Right forelimb (tissue), 1 donor: ENCODE results near the gene TECPR2.
"Not testable (repeated sequence)": the region's sequence is repeated elsewhere in the genome, so short reads cannot be mapped to it uniquely, and the experiment has no call there.

ENCODE experiments used
- DNase-seq: peaks from one replicate; pipeline ENCODE4 v3.0.0-alpha.2; 2018

The TECPR2 gene

DNA sequence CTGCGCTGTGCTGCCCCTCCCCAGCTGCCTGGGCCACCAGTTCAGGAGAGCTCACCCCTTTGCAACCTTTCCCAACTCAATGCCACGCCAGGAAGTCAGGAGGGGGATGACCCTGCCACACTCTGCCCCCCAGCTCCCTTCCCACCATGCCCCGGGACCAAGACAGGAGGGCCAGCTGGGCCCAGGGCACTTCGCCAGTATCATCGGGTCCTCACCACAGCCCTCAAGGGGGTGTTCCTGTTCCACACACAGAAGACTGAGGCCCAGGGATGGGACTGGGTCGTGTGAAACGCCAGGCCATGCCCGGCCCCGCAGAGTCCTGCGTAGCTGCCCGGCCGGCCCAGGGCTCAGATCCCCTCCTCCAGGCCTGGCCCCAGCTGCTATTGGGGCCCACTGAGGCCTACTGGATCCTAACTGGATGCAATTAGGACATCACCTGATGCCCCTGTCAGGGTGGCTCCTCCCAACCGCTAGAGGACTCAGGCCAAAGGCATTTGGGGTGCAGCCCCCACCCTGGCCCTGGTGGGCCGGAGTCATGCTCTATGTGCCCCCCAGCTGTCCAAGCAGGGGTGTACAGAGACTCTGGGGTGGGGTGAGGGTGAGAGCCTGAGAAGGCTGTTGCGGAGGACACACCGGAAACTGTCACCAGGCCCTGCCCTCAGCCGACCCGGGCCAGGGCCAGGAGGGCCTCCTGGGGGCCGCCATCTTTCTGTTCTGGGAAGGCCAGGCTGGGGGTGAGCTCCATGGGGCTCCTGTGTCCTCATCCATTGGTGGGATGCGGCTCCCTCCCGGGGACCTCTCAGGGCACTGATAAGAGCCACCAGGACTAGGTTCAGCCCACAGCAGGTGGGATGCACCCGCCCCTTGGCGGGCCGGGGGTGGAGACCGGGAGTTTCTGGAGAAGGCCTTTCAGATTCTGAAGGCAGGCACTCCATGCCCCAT, 176.1 kb downstream of the TECPR2 start:
- no peak for DNase-seq

DNA sequence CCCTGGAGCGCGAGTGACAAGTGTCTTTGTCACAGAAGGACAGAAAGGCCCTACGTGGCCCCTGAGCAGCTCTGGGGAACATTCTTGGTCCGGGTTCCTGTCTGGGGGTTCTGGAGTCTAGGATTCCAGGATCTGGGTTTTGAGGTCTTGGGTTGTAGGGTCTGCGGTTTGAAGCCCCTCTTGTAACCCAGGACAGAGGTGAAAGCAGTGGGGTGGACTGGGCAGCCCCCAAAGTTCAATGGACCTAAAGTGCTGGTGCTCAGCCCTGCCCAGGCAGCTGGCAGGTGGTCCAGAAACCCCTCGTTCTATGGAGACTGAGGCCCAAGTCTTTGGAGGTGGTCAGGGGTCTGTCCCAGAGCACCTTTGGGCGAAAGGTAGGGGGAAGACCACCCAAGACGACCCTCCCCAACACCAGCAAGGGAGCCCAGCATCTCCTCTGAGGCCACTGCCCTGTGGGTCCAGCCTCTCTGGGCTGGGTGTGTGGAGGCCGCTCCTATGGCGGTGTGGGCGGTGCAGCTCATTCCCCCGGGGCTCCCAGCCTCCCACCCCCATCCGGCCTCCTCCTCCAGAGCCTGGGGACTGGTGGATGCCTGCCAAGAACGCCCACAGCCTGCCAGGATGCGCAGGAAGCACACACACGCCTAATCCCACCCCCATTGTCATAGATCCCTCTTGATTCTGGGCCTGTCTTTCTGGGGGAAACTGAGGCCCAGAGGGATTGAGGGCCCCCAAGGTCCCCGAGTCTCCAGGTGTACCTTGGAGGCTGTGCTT, 177.0 kb downstream of the TECPR2 start:
- DNase-seq, result peak; percentile 86

DNA sequence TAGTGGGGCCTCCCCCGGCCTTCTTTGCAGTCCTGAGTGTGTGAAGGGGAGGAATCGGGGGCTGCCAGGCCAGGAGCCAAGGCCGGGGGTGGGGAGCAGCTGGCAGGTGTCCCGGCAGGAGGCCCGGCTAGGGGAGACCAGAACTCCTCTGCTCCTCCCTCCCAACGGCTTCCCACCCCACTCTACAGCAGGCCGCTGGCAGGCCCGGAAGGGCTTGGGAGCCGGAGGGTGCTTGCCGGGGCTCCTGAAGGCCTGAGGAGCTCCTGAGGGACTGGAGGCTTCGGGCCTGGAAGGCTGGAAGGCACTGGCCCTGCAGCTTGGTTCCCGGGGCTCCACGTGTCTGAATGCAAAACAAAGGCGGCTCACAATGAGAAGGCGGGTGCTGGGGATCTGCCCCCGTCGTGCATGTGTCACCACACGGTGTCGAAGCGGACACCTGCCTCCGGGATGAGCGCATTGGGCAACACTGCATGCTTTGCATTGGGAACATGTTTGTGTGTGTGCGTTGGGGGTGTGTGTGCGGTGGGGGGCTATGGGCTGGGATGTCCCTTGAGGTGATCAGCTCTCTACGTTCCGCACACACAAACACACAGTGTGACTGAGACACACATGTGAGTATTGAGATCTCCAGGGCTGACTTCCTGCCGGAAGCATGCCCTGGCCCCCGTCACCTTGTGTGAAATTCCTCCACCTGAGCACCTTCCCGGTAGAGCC, 177.7 kb downstream of the TECPR2 start:
- DNase-seq, result peak; percentile 91

DNA sequence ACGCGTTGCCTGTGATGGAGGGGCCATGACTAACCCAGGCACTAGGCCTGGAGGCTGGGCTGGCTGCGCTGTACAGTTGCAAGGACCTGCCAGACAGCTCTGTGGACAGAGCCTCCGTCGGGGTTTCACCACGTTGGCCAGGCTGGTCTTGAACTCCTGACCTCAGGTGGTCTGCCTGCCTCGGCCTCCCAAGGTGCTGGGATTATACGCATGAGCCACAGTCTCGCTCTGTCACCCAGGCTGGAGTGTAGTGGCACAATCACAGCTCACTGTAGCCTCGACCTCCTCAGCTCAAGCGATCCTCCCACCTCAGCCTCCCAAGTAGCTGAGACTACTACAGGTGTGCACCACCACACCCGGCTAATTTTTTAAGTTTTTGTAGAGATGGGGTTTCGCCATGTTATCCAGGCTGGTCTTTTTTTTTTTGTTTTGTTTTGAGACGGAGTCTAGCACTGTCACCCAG, 178.3 kb downstream of the TECPR2 start:
- not testable (repeated sequence) for DNase-seq

DNA sequence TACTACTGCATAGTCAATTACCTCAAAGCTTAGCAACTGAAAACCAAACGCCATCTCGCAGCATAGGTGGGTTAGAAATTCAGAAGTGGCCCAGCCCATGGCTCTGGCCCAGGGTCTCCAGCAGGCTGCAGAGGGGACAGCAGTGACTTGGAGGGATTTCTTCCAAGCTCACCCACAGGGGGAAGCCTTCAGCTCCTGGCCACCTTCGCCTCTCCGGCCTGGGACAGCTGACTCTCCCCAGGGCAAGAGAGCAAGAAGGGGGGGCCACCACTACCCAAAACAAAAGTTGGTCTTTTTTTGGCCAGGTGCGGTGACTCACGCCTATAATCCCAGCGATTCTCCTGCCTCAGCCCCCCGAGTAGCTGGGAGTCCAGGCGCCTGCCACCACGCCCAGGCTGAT, 179.0 kb downstream of the TECPR2 start:
- no peak for DNase-seq

DNA sequence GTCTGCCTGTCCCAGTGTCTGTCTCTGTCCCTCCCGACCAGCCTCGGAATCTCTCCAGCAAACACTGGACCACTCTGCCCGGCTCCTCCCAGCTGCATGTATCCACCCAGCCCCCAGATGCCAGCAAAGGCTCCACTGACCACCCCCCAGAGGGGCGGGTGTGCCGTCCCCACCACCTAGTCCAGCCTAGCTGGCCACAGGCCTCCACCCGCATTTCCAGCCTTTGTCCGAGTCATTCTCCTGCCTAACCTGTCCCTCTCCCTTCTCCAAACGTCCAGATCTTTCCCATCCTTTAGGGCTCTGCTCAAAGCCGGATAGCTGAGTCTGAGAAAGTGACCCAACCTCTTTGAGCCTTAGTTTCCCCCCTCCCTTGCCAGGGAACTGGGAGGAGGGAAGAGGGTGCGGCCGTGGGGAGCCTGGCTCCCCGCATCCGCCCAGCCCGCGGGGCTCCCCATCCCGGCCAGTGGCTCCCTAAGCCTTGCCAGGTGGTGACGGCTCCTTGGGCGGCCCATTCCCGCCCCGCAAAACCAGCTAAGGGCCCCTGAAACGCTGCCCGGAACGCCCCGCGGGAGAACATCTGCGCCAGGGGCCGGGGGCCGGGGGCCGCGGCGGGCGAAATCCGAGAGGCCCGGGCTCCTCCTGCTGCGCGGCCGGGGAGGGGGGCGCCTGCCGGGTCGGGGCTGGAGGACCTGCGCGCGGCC, 181.5 kb downstream of the TECPR2 start:
- peak; percentile 86 for DNase-seq

DNA sequence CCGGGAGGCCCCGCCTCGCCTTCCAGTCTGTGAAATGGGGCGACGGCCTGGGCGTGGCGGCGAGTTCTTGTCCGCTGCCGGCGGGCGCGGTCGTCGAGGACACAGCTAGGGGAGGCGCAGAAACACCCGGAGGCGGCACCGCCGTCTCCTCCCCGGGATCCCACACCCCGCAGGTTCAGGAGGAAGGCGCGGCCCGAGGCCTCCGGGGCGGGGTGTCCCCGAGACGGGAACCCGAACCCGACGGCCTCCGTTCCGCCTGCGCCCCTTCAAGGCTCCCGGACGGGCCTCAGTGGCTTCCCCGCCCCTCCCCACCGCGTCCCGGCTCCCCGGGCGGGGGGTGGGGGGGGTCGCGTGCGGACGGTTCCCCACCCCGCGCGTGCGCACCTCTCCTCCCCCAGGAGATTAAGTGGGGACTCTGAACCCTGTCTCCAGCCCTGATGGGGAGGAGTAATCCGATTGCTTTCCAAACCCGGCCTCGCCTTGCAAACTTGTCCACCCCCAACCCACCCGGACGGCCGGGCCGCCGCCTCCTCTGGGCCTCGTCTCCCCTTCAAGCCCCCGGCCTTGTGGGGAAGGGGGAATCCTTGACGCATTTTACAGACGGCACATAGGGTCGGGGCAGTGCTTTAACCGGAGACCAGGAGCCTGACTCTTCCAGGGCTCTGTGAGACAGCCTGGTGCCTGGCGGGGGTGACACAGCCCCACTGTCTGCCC, 182.2 kb downstream of the TECPR2 start:
- no peak for DNase-seq

DNA sequence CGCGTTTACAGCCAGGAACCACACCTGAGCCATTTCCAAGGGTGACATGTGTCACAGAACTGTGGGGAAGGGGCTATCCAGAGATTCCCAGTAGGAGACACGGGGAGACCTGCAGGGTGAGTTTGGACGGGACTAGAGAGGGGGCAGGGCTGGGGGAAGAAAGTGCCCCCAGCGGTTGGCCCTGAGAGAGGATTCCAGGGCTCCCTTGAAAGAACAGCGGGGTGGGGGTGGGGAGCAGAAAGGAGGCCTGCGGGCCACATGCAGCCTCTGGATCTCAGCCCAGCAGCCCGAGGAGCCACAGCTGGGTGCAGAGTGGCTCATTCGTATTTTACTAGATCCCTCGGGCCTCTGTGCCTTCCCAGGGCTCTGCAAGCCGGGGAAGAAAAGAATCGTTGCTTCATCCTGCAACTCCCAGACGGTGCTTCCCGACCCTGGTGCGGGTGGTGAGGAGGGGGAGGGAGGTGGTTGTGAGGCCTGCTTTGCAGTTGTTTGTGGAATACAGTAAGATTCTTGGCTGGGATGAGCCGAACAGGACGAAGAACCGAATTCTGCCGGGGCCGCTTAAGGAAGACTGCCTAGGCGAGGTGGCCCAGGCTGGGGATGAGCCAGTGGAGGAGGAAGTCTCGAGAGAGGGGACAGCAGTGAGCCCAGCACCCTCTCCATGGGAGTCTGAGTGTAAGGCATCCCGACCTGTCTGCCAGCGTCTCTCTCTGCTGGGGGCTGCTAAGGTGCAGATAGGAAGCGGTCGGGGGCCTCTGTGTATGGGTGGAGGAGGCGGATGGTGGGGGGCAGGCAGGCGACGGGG, 182.9 kb downstream of the TECPR2 start:
- DNase-seq, result peak; percentile 68

DNA sequence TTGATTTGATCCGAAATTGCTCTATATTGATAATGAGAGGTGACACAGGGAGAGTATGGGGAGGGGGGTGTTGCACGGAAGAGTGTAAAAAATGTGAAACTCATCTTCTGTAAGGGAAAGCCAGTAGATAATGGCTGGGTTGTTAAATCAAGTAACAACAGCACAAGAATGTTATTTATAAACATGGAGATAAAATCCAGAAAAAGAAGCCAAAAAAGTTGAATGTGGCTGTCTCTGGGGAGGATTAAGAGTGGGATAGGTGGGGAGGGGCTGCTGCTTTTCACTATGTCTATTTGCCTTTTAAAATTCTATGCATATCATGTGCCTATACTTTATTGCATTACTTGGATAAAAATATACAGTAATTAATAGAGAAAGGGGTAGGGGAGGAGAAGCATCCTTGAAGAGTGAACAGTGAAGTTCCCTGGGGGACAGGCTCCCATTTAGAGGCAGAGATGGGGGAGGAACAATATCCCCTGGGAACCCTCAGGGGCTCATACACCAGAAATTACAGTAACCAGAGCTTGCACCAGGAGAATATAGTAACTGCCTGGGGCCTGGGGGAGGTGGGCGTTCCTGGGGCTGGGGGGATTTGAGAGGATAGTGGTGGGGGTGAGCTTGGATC, 186.0 kb downstream of the TECPR2 start:
- no peak for DNase-seq

DNA sequence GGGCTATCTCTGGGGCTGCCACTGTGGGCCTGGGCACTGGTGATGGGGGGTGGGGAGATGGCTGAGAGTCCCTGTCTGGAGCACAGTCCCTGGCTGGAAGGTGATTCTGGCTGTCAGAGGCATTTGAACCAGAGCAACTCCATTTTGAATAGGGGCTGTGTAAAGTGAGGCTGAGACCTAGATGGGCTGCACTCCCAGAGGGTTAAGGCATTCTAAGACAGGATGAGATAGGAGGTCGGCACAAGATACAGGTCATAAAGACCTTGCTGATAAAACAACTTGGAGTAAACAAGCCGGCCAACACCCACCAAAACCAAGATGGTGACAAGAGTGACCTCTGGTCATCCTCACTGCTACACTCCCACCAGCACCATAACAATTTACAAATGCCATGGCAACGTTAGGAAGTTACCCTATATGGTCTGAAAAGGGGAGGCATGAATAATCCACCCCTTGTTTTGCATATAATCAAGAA, 188.2 kb downstream of the TECPR2 start:
- not testable (repeated sequence) for DNase-seq
